Stimulated activated CD8-positive, alpha-beta memory T cell treated with anti-CD3 and anti-CD28 coated beads, Interleukin-4, amount 100 ng/mL, for 48 hours (primary cell): ENCODE results near the gene DAD1.
"Not testable (repeated sequence)": the region's sequence is repeated elsewhere in the genome, so short reads cannot be mapped to it uniquely, and the experiment has no call there.

Experiments used
- DNase-seq: peaks from one replicate; pipeline ENCODE4 v3.0.0-alpha.2; 2020

DAD1 gene

DNA sequence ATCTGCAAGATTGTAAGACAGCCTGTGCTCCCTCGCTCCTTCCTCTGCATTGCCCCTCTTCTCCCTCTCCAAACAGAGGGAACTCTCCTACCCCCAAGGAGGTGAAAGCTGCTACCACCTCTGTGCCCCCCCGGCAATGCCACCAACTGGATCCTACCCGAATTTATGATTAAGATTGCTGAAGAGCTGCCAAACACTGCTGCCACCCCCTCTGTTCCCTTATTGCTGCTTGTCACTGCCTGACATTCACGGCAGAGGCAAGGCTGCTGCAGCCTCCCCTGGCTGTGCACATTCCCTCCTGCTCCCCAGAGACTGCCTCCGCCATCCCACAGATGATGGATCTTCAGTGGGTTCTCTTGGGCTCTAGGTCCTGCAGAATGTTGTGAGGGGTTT lies 37.4 kb downstream of the DAD1 start:
- DNase-seq: no peak

- peak; percentile 79 for DNase-seq
These were observed 38.9 kb downstream of the DAD1 start for GRCh38 chr14:22549981-22550673.

DNA sequence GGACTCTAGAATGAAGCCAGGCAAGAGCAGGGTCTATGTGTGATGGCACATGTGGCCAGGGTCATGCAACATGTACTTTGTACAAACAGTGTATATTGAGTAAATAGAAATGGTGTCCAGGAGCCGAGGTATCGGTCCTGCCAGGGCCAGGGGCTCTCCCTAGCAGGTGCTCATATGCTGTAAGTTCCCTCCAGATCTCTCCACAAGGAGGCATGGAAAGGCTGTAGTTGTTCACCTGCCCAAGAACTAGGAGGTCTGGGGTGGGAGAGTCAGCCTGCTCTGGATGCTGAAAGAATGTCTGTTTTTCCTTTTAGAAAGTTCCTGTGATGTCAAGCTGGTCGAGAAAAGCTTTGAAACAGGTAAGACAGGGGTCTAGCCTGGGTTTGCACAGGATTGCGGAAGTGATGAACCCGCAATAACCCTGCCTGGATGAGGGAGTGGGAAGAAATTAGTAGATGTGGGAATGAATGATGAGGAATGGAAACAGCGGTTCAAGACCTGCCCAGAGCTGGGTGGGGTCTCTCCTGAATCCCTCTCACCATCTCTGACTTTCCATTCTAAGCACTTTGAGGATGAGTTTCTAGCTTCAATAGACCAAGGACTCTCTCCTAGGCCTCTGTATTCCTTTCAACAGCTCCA lies 39.6 kb downstream of the DAD1 start:
- peak; percentile 57 for DNase-seq

- no peak for DNase-seq
These were observed 40.9 kb downstream of the DAD1 start for GRCh38 chr14:22547948-22548750.

- DNase-seq: peak; percentile 54
These were observed 41.6 kb downstream of the DAD1 start for GRCh38 chr14:22547313-22547947.

DNA sequence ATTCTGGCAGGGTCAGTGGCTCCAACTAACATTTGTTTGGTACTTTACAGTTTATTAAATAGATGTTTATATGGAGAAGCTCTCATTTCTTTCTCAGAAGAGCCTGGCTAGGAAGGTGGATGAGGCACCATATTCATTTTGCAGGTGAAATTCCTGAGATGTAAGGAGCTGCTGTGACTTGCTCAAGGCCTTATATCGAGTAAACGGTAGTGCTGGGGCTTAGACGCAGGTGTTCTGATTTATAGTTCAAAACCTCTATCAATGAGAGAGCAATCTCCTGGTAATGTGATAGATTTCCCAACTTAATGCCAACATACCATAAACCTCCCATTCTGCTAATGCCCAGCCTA lies 42.3 kb downstream of the DAD1 start:
- DNase-seq: no peak

GRCh38 chr14:22545842-22546721 lies 42.9 kb downstream of the DAD1 start:
- peak; percentile 72 for DNase-seq

GRCh38 chr14:22544881-22545420 lies 44.1 kb downstream of the DAD1 start:
- no peak for DNase-seq

GRCh38 chr14:22544406-22544805 lies 44.6 kb downstream of the DAD1 start:
- DNase-seq: no peak

DNA sequence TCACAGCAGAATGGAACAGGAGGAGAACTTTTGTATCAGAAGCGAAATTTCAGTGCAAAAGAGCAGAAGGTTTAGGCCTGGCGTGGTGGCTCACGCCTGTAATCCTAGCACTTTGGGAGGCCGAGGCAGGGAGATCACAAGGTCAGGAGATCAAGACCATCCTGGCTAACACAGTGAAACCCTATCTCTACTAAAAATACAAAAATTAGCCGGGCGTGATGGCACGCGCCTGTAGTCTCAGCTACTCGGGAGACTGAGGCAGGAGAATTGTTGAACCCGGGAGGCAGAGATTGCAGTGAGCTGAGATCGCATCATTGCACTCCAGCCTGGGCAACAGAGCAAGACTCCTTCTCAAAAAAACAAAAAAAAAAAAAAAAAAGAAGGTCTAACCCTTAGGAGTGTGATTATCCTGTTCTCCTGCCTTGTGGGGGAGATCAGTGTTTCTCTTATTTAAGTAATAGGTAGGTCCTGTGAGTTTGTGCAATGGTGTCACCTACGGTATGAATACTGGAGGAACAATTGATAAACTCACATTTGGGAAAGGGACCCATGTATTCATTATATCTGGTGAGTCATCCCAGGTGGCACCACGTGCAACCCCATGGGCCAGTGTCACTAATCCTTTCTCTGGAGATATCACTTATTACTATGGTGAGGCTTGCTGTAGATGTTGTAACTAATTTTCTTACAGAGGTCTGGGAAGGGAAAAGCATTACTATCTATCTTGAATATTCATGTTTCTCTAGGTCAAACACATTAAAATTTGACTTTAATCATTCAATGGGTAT lies 45.3 kb downstream of the DAD1 start:
- not testable (repeated sequence) for DNase-seq

GRCh38 chr14:22542360-22542759 lies 46.7 kb downstream of the DAD1 start:
- DNase-seq: no peak

DNA sequence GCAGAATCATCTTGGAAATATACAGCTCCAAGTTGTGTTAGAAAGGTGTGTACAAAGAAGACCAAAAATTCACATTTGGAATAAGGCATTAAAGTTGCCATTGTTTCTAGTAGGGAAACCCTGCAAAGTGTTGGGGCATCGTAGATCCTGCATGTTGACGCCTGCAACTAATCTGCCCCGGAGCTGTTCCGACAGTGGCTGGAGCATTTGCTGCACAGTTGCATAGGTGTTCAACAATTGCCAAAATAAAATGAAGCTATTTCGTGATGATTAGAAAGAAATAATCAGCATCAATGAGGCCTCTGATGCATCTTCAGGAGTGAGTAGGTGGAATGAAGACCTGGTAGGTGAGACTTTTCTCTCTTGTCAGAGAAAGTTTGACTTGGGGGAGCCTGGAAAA lies 47.3 kb downstream of the DAD1 start:
- DNase-seq: no peak

- no peak for DNase-seq
These were observed 48.1 kb downstream of the DAD1 start for GRCh38 chr14:22540811-22541360.

DNA sequence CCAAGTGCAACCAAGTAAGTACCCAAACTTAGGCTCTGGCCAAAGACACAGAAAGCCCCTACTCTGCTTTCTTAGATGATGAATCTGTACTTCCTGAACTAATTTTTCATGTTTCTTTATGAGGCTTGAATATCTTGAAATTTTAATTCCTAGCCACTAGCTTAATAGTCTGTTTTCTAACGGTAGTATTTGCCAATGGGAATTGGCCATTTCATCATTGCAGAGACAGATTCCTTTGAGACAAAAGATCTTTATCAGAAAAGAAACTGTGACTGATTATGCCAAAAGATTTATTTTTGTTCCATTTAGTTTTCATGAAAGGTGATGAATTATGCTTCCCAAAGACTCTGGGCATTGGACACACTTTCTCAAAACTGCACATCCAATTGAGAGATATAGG lies 48.7 kb downstream of the DAD1 start:
- no peak for DNase-seq

- DNase-seq: no peak
These were observed 49.2 kb downstream of the DAD1 start for GRCh38 chr14:22539831-22540230.

- no peak for DNase-seq
These were observed 50.3 kb downstream of the DAD1 start for GRCh38 chr14:22538671-22539228.

- DNase-seq: no peak
These were observed 51.4 kb downstream of the DAD1 start for GRCh38 chr14:22537436-22538310.

DNA sequence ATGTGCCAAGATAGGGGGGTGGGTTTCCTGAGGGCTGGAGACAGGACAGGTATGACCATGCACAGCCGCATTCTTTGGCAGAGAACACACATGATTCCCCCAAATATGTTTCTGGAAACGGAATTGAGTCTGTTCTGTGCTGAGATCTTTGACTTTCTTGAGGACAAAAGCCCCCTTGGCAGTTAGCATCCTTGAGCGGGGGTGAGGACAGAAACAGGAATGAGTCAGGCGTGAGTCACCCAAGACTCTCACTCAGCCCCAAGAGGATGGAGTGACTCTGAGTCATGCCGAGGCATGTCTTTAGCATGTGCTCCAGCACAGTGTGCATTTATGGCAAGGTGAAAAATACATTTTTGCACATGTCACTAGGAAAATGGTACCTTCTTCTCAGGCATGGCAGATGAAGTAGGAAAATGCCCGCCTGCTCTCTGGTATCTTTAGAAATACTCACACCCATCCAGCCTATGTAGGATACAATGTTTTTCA lies 52.1 kb downstream of the DAD1 start:
- peak; percentile 88 for DNase-seq

- no peak for DNase-seq
These were observed 53.1 kb downstream of the DAD1 start for GRCh38 chr14:22535916-22536315.

DNA sequence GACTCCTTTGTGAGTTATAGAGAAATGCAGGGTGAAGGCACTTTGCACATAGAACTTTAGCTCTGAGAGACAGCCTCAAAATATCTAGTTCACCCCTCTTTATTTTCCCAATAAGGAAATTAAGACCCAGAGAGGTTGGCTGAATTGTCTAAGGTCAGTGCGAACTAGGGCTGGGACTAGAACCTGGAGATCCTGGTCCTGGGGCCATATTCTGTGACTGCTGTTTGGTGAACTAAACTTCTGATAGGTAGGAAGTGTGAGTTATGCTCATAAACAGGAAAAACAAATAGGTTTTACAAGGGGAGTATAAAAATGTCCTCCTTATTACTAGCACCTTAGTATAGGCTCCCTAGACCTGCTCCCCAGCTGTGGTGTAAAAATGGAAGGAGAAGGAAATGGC lies 53.9 kb downstream of the DAD1 start:
- DNase-seq: no peak
